Cortex of kidney (tissue), 1 donor: ENCODE results near the gene ARHGAP35.
A peak's percentile ranks its signal among the peaks of the same experiment; 100 is the strongest.
"Not testable (repeated sequence)": the region's sequence is repeated elsewhere in the genome, so short reads cannot be mapped to it uniquely, and the experiment has no call there.

Experiments used
- DNase-seq: peaks from one replicate; lab custom pipeline; 2025; lab: John Stamatoyannopoulos, UW

Gene ARHGAP35

DNA sequence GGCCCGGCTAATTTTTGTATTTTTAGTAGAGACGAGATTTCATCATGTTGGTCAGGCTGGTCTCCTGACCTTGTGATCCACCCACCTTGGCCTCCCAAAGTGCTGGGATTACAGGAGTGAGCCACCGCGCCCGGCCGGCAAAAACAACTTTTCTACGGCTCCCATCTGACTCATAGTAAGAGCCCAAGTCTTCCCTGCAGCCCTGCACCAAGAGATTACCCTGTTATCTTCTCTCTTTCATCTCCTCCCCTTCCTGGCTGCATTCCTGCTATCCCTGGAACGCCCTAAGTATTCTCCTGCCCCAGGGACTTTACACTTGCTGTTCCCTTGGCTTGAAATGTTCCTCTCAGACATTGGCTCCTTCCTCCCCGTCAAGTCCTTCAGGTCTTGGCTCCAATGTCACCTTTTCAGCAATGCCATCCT is 16.7 kb upstream of the ARHGAP35 start:
- no peak for DNase-seq

DNA sequence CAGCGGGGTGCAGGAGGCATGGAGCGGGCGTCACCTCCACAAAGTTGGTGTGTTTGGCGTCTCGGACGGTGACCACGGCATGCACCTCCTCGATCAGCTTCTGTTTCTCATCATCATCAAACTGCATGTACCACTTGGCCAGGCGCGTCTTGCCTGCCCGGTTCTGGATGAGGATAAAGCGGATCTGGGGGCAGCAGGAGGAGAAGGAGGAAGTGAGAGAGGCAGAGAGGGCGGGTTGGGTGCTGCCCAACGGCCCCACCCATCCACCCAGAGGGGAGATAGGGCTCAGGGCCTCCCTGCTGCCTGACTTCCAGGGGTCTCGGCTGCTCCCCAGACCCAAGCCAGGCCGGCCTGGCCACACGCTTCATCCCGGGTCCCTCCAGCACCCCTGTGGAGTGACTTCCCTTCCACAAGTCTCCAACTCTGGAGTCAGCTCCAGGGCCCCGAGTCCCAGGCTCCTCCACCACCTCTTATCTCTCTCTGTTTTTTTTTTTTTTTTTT is 14.8 kb upstream of the ARHGAP35 start:
- no peak for DNase-seq

- DNase-seq: no peak
Measured at GRCh38 chr19:46847528-46847927, 13.3 kb upstream of the ARHGAP35 start.

DNA sequence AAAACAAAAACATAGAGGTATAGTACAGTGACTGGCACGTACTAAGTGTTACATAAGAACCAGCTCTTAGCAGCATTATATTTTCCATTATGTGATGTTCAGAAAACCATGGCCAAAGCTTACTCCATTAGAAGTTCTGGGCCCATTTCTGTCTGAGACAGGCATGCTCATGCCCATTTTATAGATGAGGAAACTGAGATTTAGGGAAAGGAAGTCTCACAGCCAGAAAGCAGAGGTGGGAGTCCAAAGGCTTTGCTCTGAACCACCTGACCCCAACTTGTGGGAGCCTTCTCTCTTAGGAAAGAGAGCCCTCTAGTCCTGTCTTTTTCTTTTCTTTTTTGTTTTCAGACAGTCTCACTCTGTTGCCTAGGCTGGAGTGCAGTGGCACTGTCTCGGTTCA is 12.4 kb upstream of the ARHGAP35 start:
- DNase-seq: no peak

DNA sequence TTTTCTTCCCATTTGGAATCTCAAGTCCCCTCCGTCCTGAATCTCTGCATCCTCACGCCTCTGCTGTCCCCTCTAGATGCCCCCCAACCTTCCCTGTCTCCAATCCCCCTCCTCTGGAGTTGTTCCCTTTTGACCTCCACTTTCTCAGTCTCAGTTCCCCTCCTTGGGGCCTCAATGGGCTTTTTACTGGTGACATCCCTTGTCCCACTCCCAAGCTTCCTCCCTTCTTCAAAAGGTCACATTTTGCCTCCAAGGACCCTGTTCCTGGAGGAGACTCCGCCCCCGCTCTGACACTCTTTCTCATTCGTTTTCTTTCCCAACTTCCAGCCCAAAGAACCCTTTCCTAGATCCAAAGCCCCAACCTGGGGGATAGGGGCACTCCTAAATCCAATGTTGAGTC is 11.2 kb upstream of the ARHGAP35 start:
- no peak for DNase-seq

- DNase-seq: no peak
Measured at GRCh38 chr19:46850228-46851203, 10.3 kb upstream of the ARHGAP35 start, which contains the start of gene AP2S1. Gene AP2S1, minus strand, starts transcription at chr19:46850846. Its CDS starts 80 bp downstream, at chr19:46850766.

DNA sequence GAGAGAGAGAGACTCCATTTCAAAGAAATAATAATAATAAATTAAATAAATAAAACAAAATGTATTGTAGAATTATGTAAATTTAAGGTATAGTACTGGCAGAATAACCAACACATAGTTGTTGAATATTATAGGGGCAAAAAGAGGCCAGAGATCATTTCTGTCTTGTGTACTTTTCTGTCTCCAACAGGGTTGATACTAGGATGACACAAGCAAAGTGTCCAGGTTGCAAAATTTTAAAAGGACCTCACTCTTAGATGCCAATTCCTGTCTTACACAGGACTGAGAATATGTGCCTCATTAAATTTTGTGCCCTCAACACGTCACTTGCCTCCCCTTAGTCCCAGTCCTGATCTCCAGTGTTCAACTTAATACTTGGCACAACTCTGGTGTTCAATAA is 8.0 kb upstream of the ARHGAP35 start:
- DNase-seq: no peak

DNA sequence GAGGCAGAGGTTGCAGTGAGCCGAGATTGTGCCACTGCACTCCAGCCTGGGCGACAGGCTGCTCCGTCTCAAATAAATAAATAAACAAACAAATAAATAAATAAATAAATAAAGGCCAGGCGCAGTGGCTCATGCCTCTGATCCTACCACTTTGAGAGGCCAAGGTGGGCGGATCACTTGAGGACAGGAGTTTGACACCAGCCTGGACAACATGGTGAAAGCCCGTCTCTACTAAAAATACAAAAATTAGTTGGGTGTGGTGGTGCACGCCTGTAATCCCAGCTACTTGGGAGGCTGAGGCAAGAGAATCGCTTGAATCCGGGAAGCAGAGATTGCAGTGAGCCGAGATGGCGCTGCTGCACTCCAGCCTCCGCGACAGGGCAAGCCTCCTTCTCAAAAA is 6.1 kb upstream of the ARHGAP35 start:
- DNase-seq: not testable (repeated sequence)

GRCh38 chr19:46856062-46857022 is 4.5 kb upstream of the ARHGAP35 start:
- DNase-seq: no peak

DNA sequence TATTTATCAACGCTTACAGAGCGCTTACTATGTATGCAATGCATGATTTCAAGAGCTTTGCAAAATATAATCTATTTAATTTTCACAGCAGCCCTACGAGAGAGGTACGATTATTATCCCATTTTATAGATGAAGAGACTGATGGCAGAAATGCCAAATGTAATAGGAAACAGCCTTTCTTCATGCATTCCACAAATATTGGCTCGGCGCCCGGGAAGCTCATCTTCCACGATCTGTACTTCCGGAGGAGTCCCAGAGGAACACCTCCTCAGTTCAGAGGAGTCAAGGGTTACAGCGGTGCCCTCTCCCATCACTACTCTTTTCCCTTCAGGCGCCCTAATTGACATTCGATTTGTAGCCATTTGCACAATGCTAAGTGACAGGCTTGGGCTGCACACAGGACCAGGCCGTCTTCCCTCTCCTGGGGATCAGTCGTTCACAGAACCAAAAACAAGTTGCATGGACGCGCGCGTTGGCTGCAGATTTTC is 1.1 kb upstream of the ARHGAP35 start:
- no peak for DNase-seq

GRCh38 chr19:46860125-46860845 is 512 bp upstream of the ARHGAP35 start:
- DNase-seq: peak; percentile 87

DNA sequence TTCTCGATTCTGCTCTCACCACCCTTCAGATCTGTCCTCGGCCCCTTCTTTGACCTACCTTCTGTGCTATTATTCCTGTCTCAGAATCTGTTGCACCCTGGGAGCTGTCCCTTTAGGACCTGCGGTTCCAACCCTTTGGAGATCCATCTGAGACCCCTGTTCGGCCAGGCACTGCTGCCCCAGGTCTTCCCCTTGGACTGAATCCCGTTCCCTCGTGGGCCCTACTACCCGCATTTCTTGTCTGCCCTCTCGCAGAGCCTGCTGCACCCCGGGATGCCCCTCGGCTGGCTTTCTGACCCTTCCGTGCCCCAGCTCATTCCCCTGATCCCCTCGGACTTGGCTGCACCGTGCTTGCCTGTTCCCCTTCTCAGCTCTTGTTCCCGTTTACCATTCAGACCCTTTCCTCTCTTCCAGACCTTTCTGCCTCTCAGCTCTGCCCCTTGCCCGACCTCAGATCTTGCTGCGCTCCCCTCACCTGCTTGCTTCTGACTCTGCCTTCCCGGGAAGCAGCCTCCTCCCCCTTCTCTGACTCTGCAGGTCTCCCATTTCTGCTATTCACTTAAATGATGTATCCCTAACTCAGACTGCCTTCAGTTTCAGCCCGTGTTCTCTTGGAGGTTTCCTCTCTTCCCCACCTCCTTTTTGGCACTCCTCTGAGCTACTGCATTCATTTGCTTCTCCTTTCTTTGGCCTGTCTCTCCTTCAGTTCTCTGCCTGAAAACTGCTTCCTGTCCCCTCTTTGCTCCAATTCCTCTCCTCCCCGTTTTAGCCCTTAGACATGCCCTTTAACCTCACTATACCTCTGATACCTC is 1.1 kb downstream of the ARHGAP35 start:
- no peak for DNase-seq

DNA sequence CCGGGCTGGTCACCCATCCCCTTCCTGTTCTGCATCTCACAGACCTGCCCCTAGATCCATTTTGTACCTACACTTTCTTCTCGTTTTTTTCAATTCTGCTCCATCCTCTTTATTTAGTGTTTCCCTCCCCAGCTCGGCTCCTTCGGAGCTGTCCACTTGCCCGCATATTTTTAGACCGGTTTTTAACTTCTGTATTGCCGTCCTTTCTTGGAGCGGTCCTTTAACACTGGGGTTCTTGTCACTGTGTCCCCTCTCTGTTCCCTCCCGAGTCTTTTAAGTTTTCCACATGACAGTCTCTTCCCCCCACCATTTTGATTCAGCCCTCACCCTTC is 1.7 kb downstream of the ARHGAP35 start:
- DNase-seq: no peak

DNA sequence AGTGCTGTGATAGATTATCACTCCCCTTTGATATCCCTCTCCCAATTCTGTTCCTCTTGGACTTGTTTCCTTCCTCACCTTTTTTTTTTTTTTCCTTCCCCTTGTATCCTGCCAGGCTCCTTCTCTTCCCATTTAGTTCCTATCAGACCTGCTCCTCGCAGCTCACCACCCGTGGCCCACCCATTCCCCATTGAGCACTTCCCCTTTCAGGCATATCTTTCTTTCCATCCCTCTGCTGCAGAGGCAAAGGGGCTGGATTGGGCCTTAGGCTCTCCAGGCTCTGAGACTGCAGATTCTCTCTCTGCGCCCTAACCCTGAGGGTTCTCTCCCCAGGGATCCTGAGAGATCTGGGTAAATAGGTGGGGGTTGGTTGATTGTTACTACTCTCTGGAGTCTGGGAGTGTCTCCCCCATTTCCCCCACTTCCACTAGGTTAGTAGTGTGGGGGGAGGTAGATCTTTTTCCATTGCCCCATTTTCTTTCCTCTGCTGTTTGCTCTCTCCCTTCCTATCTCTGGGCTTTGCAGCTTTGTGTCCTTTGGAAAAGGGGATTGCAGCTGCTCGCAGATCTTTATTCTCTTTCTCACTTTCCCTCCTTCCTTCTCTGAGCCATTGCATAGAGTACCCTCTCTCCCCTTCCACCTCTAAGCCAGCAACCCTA is 2.3 kb downstream of the ARHGAP35 start:
- no peak for DNase-seq

- DNase-seq: no peak
Measured at GRCh38 chr19:46863818-46864629, 3.2 kb downstream of the ARHGAP35 start.

DNA sequence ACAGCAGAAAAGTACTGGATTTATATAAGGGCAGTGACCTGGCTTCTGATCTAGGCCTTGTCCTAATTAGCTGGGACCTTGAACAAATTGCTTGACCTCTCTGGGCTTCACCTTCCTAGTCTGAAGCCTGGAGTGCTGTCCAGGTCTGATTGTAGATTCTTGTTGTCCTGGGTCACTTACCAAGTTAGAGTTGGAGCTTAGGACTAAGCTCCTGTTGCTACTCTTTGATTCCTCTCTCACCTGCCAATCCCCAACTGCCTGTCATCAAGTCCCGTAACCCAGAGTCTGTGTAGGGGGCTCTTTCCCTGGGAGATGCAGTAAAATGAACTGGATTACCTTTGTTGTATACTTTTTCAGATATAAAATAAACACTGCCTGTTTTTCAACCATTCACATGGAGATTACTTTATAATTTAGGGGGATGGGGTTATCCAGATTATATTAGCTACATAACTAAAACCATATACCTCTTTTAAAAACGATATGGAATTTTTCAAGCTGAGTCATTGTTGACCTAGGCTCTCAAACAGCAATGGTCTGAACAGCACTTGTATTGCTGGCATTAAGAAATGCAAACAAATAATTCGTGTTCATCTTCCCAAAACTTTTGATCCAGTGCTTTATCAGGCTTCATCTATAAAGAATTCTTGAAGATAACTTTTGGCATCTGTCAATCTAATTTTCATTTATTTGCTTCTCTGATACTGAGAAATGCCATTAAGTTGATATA is 5.8 kb downstream of the ARHGAP35 start:
- no peak for DNase-seq

- DNase-seq: no peak
Measured at GRCh38 chr19:46867170-46867569, 6.4 kb downstream of the ARHGAP35 start.

- DNase-seq: no peak
Measured at GRCh38 chr19:46868025-46868802, 7.4 kb downstream of the ARHGAP35 start.
